HG03066 (cell line): ENCODE results near the gene CADM2.

Experiments used
- ATAC-seq: cut with Tn5 transposase; IDR thresholded peaks from one replicate; pipeline ENCODE4 v1.9.1; 2021; ENCODE audit warnings: low read depth; ENCODE audit not compliant: unreplicated experiment

CADM2 gene

GRCh38 chr3:84983490-84983889, 24.7 kb downstream of the CADM2 start:
- no peak for ATAC-seq

GRCh38 chr3:84984429-84984828, 25.6 kb downstream of the CADM2 start:
- ATAC-seq: no peak

GRCh38 chr3:84985795-84986194, 27.0 kb downstream of the CADM2 start:
- no peak for ATAC-seq

- ATAC-seq: no peak
Measured at GRCh38 chr3:84987706-84988504, 29.1 kb downstream of the CADM2 start.

GRCh38 chr3:84989102-84989501, 30.3 kb downstream of the CADM2 start:
- no peak for ATAC-seq

GRCh38 chr3:84991422-84991900, 32.7 kb downstream of the CADM2 start:
- ATAC-seq: no peak

- no peak for ATAC-seq
Measured at GRCh38 chr3:84993956-84994355, 35.2 kb downstream of the CADM2 start.

GRCh38 chr3:84998545-84998944, 39.8 kb downstream of the CADM2 start:
- no peak for ATAC-seq

- ATAC-seq: no peak
Measured at GRCh38 chr3:85003479-85003878, 44.7 kb downstream of the CADM2 start.

GRCh38 chr3:85004147-85004546, 45.4 kb downstream of the CADM2 start:
- ATAC-seq: no peak

GRCh38 chr3:85005946-85006345, 47.2 kb downstream of the CADM2 start:
- no peak for ATAC-seq

- ATAC-seq: no peak
Measured at GRCh38 chr3:85007195-85008094, 48.7 kb downstream of the CADM2 start.

- ATAC-seq: no peak
Measured at GRCh38 chr3:85020828-85021227, 62.0 kb downstream of the CADM2 start.

GRCh38 chr3:85030052-85030451, 71.3 kb downstream of the CADM2 start:
- no peak for ATAC-seq

GRCh38 chr3:85037203-85037602, 78.4 kb downstream of the CADM2 start:
- no peak for ATAC-seq

GRCh38 chr3:85041001-85041400, 82.2 kb downstream of the CADM2 start:
- ATAC-seq: no peak

GRCh38 chr3:85041562-85042055, 82.8 kb downstream of the CADM2 start:
- no peak for ATAC-seq

GRCh38 chr3:85050821-85051220, 92.0 kb downstream of the CADM2 start:
- no peak for ATAC-seq

- no peak for ATAC-seq
Measured at GRCh38 chr3:85051786-85052185, 93.0 kb downstream of the CADM2 start.

GRCh38 chr3:85053626-85054025, 94.8 kb downstream of the CADM2 start:
- ATAC-seq: no peak

- ATAC-seq: no peak
Measured at GRCh38 chr3:85054579-85054978, 95.8 kb downstream of the CADM2 start.
